GM10266 (cell line): ENCODE data around the gene CLCA1.

Source experiments
- DNase-seq: peaks from one replicate; pipeline ENCODE4 v3.0.0; 2012; ENCODE audit errors: extremely low spot score
- CTCF ChIP-seq: IDR thresholded peaks from 2 replicates; pipeline ENCODE4 v1.5.1; 2012; ENCODE audit warnings: mild to moderate bottlenecking, low read depth; ENCODE audit not compliant: control insufficient read depth, insufficient read depth; ENCODE audit errors: missing control alignments

The CLCA1 gene

GRCh38 chr1:86502721-86503405, 34.1 kb downstream of the CLCA1 start:
- TF ChIP-seq CTCF: no peak
- DNase-seq: no peak

GRCh38 chr1:86503406-86504136, 34.8 kb downstream of the CLCA1 start:
- DNase-seq: no peak

GRCh38 chr1:86504137-86504479, 35.4 kb downstream of the CLCA1 start:
- DNase-seq: no peak
- no peak for TF ChIP-seq CTCF

More at GRCh38 chr1:86503406-86504136, 34.8 kb downstream of the CLCA1 start:
- no peak for TF ChIP-seq CTCF

GRCh38 chr1:86504895-86505563, 36.3 kb downstream of the CLCA1 start:
- DNase-seq: no peak
- no peak for TF ChIP-seq CTCF

GRCh38 chr1:86505564-86505902, 36.8 kb downstream of the CLCA1 start:
- TF ChIP-seq CTCF: no peak
- no peak for DNase-seq

GRCh38 chr1:86507935-86508582, 39.3 kb downstream of the CLCA1 start:
- peak; percentile 38 for TF ChIP-seq CTCF
- DNase-seq: no peak

- TF ChIP-seq CTCF: no peak
- DNase-seq: no peak
Measured at GRCh38 chr1:86508583-86508969, 39.8 kb downstream of the CLCA1 start.
